ENCODE measurements around the gene CORT.
A peak's percentile ranks its signal among the peaks of the same experiment; 100 is the strongest.
"Not testable (repeated sequence)": the region's sequence is repeated elsewhere in the genome, so short reads cannot be mapped to it uniquely, and the experiment has no call there.

The CORT gene

GRCh38 chr1:10440305-10440704, 9.5 kb upstream of the CORT start:
- DNase-seq, result no peak

DNA sequence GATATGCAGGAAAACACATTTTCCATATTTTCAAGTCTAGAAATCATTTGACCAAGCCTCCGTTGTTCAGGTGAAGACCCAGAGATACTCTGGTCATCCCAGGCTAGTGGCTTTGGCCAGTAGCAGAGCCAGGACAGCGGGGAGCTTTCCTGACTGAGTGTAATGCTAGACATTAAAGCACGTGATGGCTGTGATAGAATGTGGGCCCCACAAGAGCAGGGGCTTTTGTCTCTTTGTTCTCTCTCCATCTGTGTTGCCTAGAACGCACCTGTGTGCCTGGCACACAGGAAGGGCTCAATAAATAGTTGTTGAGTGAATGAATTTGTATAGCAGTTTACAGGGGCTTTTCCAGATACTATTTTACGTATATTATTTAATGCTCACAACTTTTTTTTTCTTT, 9.0 kb upstream of the CORT start:
- DNase-seq, result no peak

DNA sequence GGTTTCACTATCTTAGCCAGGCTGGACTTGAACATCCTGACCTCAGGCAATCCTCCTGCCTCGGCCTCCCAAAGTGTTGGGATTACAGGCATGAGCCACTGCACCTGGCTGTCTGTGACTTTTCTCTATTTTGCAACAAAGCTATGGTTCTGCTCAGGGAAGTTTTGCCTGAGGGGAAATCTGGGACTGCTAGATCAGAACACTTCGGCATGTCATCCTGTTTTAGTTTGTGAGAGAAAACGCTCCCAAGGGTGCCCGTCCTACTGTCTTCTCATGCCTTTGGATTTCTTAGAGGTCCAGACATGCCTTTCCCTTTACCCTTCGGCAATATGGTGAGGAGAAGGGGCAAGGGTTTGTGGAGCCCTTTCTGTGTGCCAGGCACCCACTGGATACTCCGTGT, 5.6 kb upstream of the CORT start:
- no peak for DNase-seq

GRCh38 chr1:10444795-10445397, 4.9 kb upstream of the CORT start:
- no peak for DNase-seq

- no peak for DNase-seq
These were observed 2.9 kb upstream of the CORT start for GRCh38 chr1:10446790-10447422.

DNA sequence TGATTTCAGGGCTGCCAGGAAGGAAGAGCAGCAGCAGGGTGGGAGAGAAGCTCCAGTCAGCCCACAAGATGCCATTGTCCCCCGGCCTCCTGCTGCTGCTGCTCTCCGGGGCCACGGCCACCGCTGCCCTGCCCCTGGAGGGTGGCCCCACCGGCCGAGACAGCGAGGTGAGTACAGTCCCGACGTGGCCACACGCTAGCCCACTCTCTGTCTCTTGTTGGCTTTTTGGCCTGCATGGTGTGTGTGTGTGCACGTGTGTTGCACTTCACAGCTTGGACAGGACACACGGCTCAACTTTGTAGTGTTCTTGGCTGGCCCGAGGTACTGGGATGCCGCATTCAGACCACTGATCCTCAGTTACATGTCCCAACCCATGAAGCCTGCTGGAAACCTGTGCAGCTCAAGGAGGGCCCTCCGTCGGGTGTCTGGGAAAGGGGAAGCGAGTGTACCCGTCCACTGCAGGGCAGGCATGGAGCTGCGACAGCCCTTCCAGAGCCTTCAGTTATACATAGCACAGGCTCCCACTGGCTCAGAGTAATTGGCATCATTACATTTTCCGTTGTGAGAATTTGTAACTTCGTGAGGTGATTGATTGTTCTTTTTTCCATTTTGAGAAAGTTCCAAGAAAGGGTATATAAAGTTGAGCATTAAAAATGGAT, 454 bp downstream of the CORT start:
- no peak for DNase-seq

DNA sequence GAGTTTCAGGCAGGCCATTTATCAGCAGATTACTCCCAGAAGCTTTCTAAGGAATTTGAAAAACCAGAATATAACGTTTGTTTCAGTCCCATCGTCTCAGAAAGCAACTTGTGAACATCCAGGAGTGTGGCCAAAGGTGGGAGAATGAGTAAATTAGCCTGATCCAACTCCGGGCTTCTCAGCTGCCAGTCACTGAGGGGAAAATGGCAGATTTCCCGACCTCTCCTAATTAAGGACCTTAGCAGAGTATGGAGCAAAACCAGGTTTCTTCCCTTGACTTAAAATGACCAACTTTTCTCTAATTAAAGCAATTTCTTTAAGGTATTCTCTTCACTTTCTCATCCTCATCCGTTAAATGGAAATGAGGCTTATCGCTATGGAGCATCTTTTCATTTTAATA, 1.0 kb downstream of the CORT start:
- DNase-seq, result no peak

DNA sequence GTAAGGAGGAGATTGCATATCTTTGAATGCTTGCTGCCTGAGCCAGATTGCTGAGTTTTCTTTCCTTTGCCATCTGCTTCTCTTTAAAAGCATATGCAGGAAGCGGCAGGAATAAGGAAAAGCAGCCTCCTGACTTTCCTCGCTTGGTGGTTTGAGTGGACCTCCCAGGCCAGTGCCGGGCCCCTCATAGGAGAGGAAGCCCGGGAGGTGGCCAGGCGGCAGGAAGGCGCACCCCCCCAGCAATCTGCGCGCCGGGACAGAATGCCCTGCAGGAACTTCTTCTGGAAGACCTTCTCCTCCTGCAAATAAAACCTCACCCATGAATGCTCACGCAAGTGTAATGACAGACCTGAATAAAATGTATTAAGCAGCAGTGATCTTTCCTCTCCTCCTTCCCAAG, 1.5 kb downstream of the CORT start:
- DNase-seq, result no peak

GRCh38 chr1:10456048-10456447, 6.2 kb downstream of the CORT start:
- no peak for DNase-seq

DNA sequence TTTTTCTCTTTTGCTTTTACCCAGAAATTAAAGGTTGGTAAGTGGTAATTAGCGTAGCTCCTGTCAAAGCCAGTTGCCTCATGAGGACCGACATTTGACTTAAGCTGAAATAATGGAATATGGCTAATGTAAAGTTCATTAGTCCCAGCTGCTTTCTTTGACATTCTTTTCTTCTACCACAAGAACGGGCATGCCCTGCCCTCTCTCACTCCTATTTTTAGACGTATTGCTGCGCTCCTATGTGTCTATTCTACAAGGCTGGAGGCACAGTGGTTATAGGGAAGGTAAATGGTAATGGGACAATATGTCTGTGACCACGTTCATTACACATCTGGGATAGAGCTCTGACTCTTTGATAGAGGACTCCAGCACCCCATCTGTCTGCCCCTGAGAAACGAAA, 6.8 kb downstream of the CORT start:
- DNase-seq, result no peak

DNA sequence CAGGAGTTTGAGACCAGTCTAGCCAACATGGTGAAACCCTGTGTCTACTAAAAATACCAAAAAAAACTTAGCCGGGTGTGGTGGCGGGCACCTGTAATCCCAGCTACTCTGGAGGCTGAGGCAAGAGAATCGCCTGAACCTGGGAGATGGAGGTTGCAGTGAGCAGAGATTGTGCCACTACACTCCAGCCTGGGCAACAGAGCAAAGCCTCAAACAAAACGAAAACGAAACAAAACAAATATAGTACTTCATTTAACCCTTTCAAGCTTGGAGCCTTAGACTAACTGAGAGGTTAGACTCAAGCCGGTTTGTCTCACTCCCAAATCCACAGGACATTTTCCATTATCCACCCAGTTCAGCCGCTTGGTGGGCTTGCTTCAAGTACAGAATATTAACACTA, 7.6 kb downstream of the CORT start:
- not testable (repeated sequence) for DNase-seq

GRCh38 chr1:10457875-10458274, 8.0 kb downstream of the CORT start:
- no peak for DNase-seq

- no peak for DNase-seq
These were observed 9.4 kb downstream of the CORT start for GRCh38 chr1:10459184-10459583.

DNA sequence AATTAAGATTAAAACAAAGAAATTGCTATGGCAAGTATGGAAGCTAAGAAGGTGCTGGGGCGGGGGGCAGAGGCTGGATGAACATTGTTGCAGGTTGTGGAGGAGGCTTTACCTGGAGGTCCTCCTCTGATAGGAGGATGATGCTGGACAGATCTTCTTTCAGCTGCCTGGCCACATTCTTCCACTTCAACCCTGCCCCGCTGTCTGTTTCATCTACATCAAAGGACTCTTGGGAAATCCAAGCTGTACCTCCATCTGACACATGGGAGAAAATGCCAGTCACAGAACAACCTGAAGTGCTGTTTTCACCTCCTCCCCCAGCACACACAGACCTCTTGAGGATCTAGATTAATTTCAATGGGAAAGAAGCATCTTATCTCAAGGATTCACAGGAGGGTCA, 17.2 kb downstream of the CORT start:
- no peak for DNase-seq

- DNase-seq, result no peak
These were observed 20.2 kb downstream of the CORT start for GRCh38 chr1:10470043-10470442.

DNA sequence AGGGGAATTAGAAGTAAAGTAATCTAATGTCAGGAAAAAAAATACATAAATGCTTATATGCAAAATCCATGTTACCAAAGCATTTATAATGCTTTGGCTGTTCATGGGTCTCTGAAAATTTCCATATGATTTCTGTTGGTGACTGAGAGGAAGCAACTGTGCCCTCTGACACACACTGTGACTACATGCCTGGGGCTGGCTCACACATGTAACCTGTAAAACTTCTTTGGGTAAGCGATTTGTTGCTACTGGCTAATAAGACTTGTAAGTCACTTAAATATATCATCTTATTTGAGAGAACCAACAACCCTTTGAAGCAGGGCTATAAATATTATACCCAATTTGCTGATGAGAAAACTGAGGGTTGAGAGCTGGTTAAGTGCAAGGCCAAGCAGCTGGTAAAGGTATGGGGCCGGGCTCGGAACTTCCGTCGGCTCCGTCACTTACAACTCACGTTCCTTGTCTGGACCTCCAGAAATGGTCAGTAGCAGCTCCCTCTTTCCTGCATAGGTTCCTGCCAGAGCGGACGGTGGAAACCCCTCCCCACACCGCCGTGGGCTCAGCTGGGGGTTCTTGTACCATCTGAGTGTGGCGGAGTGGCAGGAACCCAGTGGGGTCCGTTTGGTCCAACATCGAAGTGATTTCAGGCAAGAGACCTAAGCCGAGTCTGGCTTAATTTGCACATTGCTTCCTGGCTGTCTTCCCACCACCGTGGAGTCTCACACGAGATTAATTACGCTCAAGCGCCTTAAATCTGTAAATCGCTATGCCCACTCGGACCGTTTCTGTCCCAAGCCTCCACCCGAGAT, 21.8 kb downstream of the CORT start:
- no peak for DNase-seq

GRCh38 chr1:10472220-10473144, 22.7 kb downstream of the CORT start, which contains the start of gene DFFA:
Gene DFFA, minus strand, starts transcription at chr1:10472529. Its CDS starts 71 bp downstream, at chr1:10472458.
- peak; percentile 97 for DNase-seq

DNA sequence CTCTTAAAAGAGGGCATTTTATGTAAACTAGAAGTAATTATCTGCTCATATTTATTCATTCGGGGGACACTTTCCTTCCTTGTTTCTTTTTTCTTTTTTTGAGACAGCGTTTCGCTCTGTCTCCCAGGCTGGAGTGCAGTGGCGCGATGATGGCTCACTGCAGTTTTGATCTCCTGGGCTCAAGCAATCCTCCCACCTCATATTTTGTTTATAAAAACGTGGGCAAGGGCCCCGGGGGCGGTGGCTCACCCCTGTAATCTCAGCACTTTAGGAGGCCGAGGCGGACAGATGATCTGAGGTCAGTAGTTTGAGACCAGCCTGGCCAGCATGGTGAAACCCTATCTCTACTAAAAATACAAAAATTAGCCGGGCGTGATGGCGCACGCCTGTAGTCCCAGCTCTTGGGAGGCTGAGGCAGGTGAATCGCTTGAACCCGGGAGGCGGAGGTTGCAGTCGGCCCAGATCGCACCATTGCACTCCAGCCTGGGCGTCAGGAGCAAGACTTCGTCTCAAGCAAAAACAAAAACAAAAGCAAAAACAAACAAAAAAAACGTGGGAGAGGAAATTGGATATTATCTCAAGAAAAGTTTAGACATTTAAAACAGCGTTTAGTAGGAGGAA, 23.4 kb downstream of the CORT start:
- no peak for DNase-seq

DNA sequence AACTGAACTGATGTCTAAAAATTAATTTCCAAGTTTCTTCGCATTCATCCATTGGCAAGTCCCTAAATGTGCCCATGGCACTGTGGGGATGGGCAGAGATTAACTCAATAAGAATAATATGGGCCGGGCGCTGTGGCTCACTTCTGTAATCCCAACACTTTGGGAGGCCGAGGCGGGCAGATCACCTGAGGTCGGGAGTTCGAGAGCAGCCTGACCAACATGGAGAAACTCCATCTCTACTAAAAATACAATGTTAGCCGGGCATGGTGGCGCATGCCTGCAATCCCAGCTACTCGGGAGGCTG, 24.4 kb downstream of the CORT start:
- DNase-seq, result not testable (repeated sequence)

- DNase-seq, result peak; percentile 89
These were observed 25.0 kb downstream of the CORT start, which contains the start of gene PEX14 for GRCh38 chr1:10474613-10475507. Gene PEX14, plus strand, starts transcription at chr1:10474950. Its CDS starts 17 bp downstream, at chr1:10474967.

GRCh38 chr1:10475510-10475909, 25.7 kb downstream of the CORT start:
- no peak for DNase-seq
